ENCODE measurements around the gene FRK.

The FRK gene

DNA sequence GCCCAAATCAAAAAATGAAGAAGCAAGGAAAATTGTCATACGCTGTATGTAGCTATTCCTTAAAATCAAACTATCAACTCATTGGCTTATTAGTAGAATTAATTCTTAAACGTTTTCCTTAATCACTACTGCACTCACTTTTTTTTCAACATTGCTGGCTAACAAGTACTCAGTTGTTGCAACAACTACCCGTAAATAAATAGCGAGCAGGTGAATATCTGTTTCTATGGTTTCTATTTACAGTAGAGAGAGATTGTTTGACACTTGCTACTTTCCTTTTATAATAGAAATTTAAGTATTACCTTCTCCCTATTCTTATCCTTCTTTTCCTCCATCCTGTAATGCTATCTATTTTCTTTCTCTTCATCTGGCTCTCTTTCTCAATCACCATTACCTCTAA, 25.1 kb downstream of the FRK start:
- H3K27me3 ChIP-seq (ENCODE audit: control insufficient read depth, insufficient read depth, low read length), result no peaks in the 10 kb centered on the region
- no peak overlapping the region for H3K27ac ChIP-seq (ENCODE audit: low read depth, low read length)
- no peak overlapping the region for H3K9ac ChIP-seq (ENCODE audit: low read depth, low read length)
- no peaks in the 10 kb centered on the region for H3K4me1 ChIP-seq (ENCODE audit: control insufficient read depth, insufficient read depth, low read length)
- no peaks in the 10 kb centered on the region for H3K9me3 ChIP-seq (ENCODE audit: control insufficient read depth, insufficient read depth, low read length)
- H3K4me3 ChIP-seq (ENCODE audit: low read depth, low read length), result no peak overlapping the region
- H3K36me3 ChIP-seq (ENCODE audit: control insufficient read depth, insufficient read depth, low read length), result no peaks in the 10 kb centered on the region

DNA sequence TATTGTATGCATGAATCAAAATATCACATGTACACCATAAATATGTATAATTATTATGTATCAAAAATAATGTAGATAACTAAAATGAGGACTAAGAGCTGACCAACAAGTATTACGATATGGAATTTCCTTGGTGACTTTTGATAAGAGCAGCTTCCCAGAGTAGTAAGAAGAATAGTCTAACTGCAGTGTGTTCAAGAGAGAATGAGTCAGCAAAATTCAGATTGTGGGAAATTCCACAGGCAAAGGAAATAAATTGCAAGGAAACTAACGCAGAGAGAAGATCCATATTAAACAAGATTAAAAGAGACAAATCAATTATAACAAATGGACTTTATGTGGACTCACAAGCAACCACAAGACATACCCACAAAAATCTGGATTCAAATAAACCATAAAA, 26.4 kb downstream of the FRK start:
- Histone ChIP-seq H3K27me3 (ENCODE audit: control insufficient read depth, insufficient read depth, low read length) (no peaks in the 10 kb centered on the region), H3K36me3 (ENCODE audit: control insufficient read depth, insufficient read depth, low read length) (no peaks in the 10 kb centered on the region), H3K27ac (ENCODE audit: low read depth, low read length) (no peak overlapping the region), H3K9me3 (ENCODE audit: control insufficient read depth, insufficient read depth, low read length) (no peaks in the 10 kb centered on the region), H3K4me3 (ENCODE audit: low read depth, low read length) (no peak overlapping the region), H3K9ac (ENCODE audit: low read depth, low read length) (no peak overlapping the region), H3K4me1 (ENCODE audit: control insufficient read depth, insufficient read depth, low read length) (no peaks in the 10 kb centered on the region)

DNA sequence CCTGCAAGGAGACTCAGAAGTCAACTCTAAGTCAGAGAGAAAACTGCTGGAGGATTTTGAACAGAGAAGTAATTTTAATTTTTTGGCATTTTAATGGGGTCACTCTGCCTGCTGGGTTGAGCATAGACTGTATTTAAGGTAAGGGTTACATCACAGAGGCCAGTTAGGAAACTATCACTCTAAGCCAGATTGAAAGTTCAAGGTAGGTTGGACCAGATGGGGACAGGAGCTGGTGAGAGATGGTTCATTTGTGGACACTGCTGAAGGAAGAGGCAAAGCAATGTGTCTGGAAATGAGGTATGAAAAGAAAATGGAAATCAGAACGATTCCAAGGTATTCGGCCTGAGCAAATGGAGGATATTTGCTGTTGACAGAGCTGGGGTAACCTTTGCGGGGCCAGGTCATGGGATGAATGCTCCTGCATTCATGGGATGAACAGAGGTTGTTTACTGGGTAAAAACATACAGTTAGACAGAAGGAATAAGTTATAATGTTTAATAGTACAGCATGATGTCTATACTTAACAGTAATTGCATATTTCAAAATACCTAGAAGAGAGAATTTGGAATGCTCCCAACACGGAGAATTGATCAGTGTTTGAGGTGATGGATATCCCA, 26.9 kb downstream of the FRK start:
- Histone ChIP-seq H3K27me3 (ENCODE audit: control insufficient read depth, insufficient read depth, low read length) (no peaks in the 10 kb centered on the region), H3K9me3 (ENCODE audit: control insufficient read depth, insufficient read depth, low read length) (no peaks in the 10 kb centered on the region), H3K27ac (ENCODE audit: low read depth, low read length) (no peak overlapping the region), H3K36me3 (ENCODE audit: control insufficient read depth, insufficient read depth, low read length) (no peaks in the 10 kb centered on the region), H3K4me3 (ENCODE audit: low read depth, low read length) (no peak overlapping the region), H3K9ac (ENCODE audit: low read depth, low read length) (no peak overlapping the region), H3K4me1 (ENCODE audit: control insufficient read depth, insufficient read depth, low read length) (no peaks in the 10 kb centered on the region)

DNA sequence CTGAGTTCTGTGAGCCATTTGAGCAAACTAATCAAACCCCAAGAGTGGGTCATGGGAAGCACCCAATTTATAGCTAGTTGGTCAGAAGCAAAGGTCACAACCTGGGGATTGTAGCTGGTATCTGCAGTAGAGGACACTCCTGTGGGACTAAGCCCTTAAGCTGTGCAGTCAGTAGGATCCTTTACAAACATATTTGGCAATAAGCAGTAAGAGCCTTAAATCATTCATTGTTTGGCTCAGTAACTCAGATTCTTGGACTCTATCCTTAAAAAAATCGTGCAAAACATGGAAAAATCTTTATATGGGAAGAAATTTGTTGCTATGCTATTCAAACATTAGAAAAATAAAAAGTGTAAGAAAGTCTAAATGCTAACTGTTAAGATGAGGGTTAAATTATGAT, 29.9 kb downstream of the FRK start:
- H3K27me3 ChIP-seq (ENCODE audit: control insufficient read depth, insufficient read depth, low read length), result no peaks in the 10 kb centered on the region
- H3K4me1 ChIP-seq (ENCODE audit: control insufficient read depth, insufficient read depth, low read length), result no peaks in the 10 kb centered on the region
- H3K9me3 ChIP-seq (ENCODE audit: control insufficient read depth, insufficient read depth, low read length), result no peaks in the 10 kb centered on the region
- H3K4me3 ChIP-seq (ENCODE audit: low read depth, low read length), result no peak overlapping the region
- no peaks in the 10 kb centered on the region for H3K36me3 ChIP-seq (ENCODE audit: control insufficient read depth, insufficient read depth, low read length)
- H3K9ac ChIP-seq (ENCODE audit: low read depth, low read length), result no peak overlapping the region
- H3K27ac ChIP-seq (ENCODE audit: low read depth, low read length), result no peak overlapping the region

DNA sequence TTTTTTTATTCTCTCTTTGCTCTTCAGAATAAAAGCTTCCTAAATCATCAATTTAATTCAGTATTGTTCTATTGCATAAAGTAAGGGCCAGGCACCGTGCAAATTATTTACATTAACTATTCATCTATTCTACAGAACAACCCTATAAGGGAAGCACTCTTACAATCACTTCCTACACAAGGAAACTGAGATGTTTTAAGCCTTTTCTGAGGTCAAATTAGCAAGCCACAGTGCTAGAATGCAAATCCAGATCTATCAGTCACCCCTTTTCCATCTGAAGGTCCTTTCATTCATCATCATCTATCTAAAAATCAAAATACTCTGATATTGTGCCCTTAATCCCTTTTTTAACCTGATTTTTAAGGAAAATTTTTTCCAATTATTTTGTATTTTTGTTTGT, 31.2 kb downstream of the FRK start:
- no peaks in the 10 kb centered on the region for H3K9me3 ChIP-seq (ENCODE audit: control insufficient read depth, insufficient read depth, low read length)
- H3K9ac ChIP-seq (ENCODE audit: low read depth, low read length), result no peak overlapping the region
- H3K27me3 ChIP-seq (ENCODE audit: control insufficient read depth, insufficient read depth, low read length), result no peaks in the 10 kb centered on the region
- no peaks in the 10 kb centered on the region for H3K4me1 ChIP-seq (ENCODE audit: control insufficient read depth, insufficient read depth, low read length)
- no peaks in the 10 kb centered on the region for H3K36me3 ChIP-seq (ENCODE audit: control insufficient read depth, insufficient read depth, low read length)
- H3K4me3 ChIP-seq (ENCODE audit: low read depth, low read length), result no peak overlapping the region
- H3K27ac ChIP-seq (ENCODE audit: low read depth, low read length), result no peak overlapping the region

DNA sequence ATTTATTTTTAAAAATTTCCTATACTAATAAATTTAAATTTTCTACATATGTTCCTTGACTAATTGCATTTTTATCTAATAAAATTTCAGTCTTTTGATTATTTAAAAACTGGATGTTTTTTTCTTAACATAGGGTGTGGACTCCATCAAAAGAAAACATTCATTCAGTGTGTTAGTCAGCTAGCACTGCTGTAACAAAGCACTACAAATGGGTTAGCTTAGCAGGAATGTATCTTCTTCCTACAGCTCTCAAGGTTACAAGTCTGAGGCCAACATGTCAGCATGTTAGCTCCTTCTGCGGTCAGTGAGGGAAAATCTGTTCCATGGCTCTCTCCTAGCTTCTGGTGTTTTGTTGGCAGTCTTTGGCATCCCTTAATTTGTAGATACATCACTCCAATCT, 32.5 kb downstream of the FRK start:
- H3K27me3 ChIP-seq (ENCODE audit: control insufficient read depth, insufficient read depth, low read length), result no peaks in the 10 kb centered on the region
- H3K27ac ChIP-seq (ENCODE audit: low read depth, low read length), result no peak overlapping the region
- H3K4me3 ChIP-seq (ENCODE audit: low read depth, low read length), result no peak overlapping the region
- H3K4me1 ChIP-seq (ENCODE audit: control insufficient read depth, insufficient read depth, low read length), result no peaks in the 10 kb centered on the region
- H3K36me3 ChIP-seq (ENCODE audit: control insufficient read depth, insufficient read depth, low read length), result no peaks in the 10 kb centered on the region
- no peak overlapping the region for H3K9ac ChIP-seq (ENCODE audit: low read depth, low read length)
- H3K9me3 ChIP-seq (ENCODE audit: control insufficient read depth, insufficient read depth, low read length), result no peaks in the 10 kb centered on the region

DNA sequence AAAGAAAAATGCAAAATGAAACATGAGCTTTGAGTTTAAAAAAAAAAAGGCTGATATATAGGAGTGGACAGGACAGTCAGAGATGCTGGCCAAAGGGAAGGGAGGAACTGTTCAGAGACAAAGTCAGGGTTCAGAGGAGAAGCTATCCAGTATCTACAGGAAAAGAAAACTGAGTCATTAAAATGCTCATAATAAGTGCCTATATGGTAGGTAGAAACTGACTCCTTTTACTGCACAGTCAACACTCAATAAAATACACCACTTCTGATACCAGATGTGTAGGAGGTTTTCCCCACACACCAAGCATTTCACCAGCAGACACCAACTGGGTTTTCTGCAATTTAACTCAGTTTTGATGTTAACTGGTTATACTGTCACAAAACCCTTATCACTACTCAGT, 32.9 kb downstream of the FRK start:
- H3K9ac ChIP-seq (ENCODE audit: low read depth, low read length), result no peak overlapping the region
- H3K27me3 ChIP-seq (ENCODE audit: control insufficient read depth, insufficient read depth, low read length), result no peaks in the 10 kb centered on the region
- H3K27ac ChIP-seq (ENCODE audit: low read depth, low read length), result no peak overlapping the region
- no peaks in the 10 kb centered on the region for H3K9me3 ChIP-seq (ENCODE audit: control insufficient read depth, insufficient read depth, low read length)
- no peaks in the 10 kb centered on the region for H3K4me1 ChIP-seq (ENCODE audit: control insufficient read depth, insufficient read depth, low read length)
- H3K4me3 ChIP-seq (ENCODE audit: low read depth, low read length), result no peak overlapping the region
- no peaks in the 10 kb centered on the region for H3K36me3 ChIP-seq (ENCODE audit: control insufficient read depth, insufficient read depth, low read length)

DNA sequence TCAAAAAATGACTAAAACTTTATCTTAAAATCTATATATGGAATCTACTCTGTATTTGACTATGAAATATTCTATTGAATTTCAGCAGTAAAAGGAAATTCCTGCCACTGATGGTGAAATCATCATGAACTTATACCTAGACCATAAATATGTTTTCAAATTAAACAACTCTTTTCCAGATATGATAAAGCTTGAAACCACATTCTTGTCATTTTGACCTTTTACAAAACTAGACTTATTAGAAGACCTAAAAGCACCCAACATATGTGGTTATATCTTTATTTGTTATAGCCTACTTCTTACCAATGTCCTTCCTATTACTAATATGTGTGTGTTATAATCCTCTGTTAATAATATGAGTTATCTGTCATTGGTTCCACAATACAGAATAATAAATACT, 35.3 kb downstream of the FRK start:
- Histone ChIP-seq H3K27me3 (ENCODE audit: control insufficient read depth, insufficient read depth, low read length) (no peaks in the 10 kb centered on the region), H3K4me1 (ENCODE audit: control insufficient read depth, insufficient read depth, low read length) (no peaks in the 10 kb centered on the region), H3K27ac (ENCODE audit: low read depth, low read length) (no peak overlapping the region), H3K4me3 (ENCODE audit: low read depth, low read length) (no peak overlapping the region), H3K9me3 (ENCODE audit: control insufficient read depth, insufficient read depth, low read length) (no peaks in the 10 kb centered on the region), H3K9ac (ENCODE audit: low read depth, low read length) (no peak overlapping the region), H3K36me3 (ENCODE audit: control insufficient read depth, insufficient read depth, low read length) (no peaks in the 10 kb centered on the region)

DNA sequence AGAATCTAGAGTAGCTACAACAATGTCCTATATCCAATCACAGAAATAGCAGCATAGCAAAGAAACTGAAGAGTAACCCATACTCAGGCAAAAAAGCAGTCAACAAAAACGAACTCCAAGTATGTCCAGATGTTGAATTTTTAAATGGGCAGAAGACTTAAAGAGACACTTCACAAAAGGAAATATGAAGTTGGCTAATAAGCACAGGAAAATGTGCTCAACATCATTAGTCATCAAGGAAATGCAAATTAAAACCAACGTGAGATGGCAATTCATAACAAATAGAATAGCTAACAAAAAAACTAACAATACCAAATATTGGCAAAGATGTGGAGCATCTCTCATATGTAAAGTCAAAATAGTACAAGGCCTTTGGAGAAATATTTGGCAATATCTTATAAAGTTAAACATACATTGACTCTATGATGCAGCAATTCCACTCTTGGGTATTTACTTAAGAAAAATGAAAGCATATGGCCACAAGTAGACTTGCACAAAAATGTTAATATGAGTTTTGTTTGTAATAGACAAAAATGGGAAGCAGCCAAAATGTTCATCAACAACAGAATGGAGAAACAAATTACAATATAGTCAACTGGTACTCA, 37.7 kb downstream of the FRK start:
- no peak overlapping the region for H3K9ac ChIP-seq (ENCODE audit: low read depth, low read length)
- no peak overlapping the region for H3K27ac ChIP-seq (ENCODE audit: low read depth, low read length)
- peaks cover 2% of the 10 kb centered on the region; the same call in 1 of the 2 replicates for H3K4me1 ChIP-seq (ENCODE audit: control insufficient read depth, insufficient read depth, low read length)
- no peak overlapping the region for H3K4me3 ChIP-seq (ENCODE audit: low read depth, low read length)
- H3K27me3 ChIP-seq (ENCODE audit: control insufficient read depth, insufficient read depth, low read length), result no peaks in the 10 kb centered on the region
- no peaks in the 10 kb centered on the region for H3K9me3 ChIP-seq (ENCODE audit: control insufficient read depth, insufficient read depth, low read length)
- no peaks in the 10 kb centered on the region for H3K36me3 ChIP-seq (ENCODE audit: control insufficient read depth, insufficient read depth, low read length)

DNA sequence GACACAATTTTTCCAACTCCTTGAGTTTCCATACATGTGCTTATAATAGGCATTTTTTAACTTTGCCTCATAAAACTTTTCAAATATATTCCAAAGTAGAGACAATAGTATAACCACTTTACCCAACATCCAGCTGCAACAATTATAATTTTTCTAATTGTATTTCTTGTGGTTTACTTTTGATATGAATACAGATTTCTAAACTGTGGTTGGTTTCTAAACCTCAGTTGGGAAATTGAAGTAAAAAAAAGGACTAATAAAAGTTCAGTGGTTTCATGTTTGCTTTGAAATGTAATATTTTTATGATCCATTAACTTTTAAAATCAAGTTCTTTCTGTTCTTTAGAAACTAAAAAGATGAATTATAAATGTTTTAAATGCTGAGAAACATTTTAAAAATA, 40.0 kb downstream of the FRK start:
- H3K27me3 ChIP-seq (ENCODE audit: control insufficient read depth, insufficient read depth, low read length), result no peaks in the 10 kb centered on the region
- H3K4me3 ChIP-seq (ENCODE audit: low read depth, low read length), result no peak overlapping the region
- H3K4me1 ChIP-seq (ENCODE audit: control insufficient read depth, insufficient read depth, low read length), result peaks cover 10% of the 10 kb centered on the region; the same call in 1 of the 2 replicates
- no peak overlapping the region for H3K9ac ChIP-seq (ENCODE audit: low read depth, low read length)
- H3K9me3 ChIP-seq (ENCODE audit: control insufficient read depth, insufficient read depth, low read length), result no peaks in the 10 kb centered on the region
- H3K27ac ChIP-seq (ENCODE audit: low read depth, low read length), result no peak overlapping the region
- H3K36me3 ChIP-seq (ENCODE audit: control insufficient read depth, insufficient read depth, low read length), result no peaks in the 10 kb centered on the region

DNA sequence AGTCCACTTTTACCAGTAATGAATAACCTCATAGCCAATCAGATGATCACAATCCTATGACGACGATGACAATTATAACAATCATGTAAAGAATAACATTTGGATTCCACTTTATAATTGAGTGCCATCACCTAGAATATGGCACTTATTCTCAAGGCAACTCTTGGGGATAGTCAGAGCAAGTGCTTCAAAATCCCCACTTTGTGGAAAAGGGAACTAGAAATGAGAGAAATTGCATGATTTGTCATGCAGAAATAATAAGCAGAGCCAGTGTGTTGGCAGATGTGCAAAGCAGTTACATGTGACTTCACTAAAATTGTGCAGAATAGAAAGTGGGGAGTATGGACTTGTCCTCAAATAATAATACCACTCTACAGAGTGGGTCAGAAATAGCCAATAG, 41.3 kb downstream of the FRK start:
- Histone ChIP-seq H3K4me3 (ENCODE audit: low read depth, low read length) (no peak overlapping the region), H3K27me3 (ENCODE audit: control insufficient read depth, insufficient read depth, low read length) (no peaks in the 10 kb centered on the region), H3K27ac (ENCODE audit: low read depth, low read length) (no peak overlapping the region), H3K36me3 (ENCODE audit: control insufficient read depth, insufficient read depth, low read length) (no peaks in the 10 kb centered on the region), H3K9ac (ENCODE audit: low read depth, low read length) (no peak overlapping the region), H3K4me1 (ENCODE audit: control insufficient read depth, insufficient read depth, low read length) (peaks cover 10% of the 10 kb centered on the region; the same call in 1 of the 2 replicates), H3K9me3 (ENCODE audit: control insufficient read depth, insufficient read depth, low read length) (no peaks in the 10 kb centered on the region)

All from HUES48 (cell line).